ENCODE measurements around the gene BASP1. TPM values are rescaled to one million over a fixed set of nuclear protein-coding genes. Genes with fewer than 3 reads are reported as not detected.

BASP1 gene
- total and polyA plus RNA-seq, 10 of the 15 experiments (the other 5 are each of a cell fraction or from before 2014, with no cell fraction given), result 27.3 to 190 (median 102) TPM

GRCh38 chr5:17279487-17279886, 62.1 kb downstream of the BASP1 start:
- Histone ChIP-seq H3K4me3 (no peak overlapping the region), H2AFZ (ENCODE audit: control insufficient read depth, low read depth, low read length) (no peak overlapping the region), H3K79me2 (ENCODE audit: control insufficient read depth, insufficient read depth, low read length) (no peaks in the 10 kb centered on the region), H3K27me3 (replicated peaks in 1 of 2; ENCODE audit: control insufficient read depth in 2 of 2, insufficient read depth in 2 of 2, low read length in 1 of 2) (no peaks in the 10 kb centered on the region), H4K20me1 (ENCODE audit: control insufficient read depth, insufficient read depth) (no peaks in the 10 kb centered on the region), H3K9me3 (replicated peaks; ENCODE audit: control insufficient read depth, insufficient read depth, low read length) (no peaks in the 10 kb centered on the region; the same call in 2 of the 3 replicates), H3K4me2 (ENCODE audit: control insufficient read depth, insufficient read depth) (no peak overlapping the region), H3K9ac (ENCODE audit: control insufficient read depth, insufficient read depth, low read length) (no peak overlapping the region), H3K4me1 (ENCODE audit: control insufficient read depth, insufficient read depth, low read length) (peaks cover 33% of the 10 kb centered on the region), H3K27ac (ENCODE audit: control insufficient read depth, insufficient read depth) (no peak overlapping the region), H3K36me3 (ENCODE audit: control insufficient read depth in 2 of 2, insufficient read depth in 2 of 2, low read length in 1 of 2) (peaks cover 0 to 6% of the 10 kb centered on the region in 2 experiments; a peak in 3 of 4 replicates)
- no peak for DNase-seq (ENCODE audit: low read depth, low spot score)
- in situ Hi-C loops (cut with MboI), result no loop called here
- TF ChIP-seq MTA3 (IDR thresholded peaks at IDR 0.05; ENCODE audit: borderline replicate concordance, low read length) (0 out of 2 replicates have a peak, but pooled peaks have one; percentile 36), BHLHE40 (IDR thresholded peaks at IDR 0.05; ENCODE audit: borderline replicate concordance in 1 of 2, low read depth in 2 of 2, low read length in 1 of 2) (no peak)
- POLR2A ChIA-PET, result interaction anchor here (0.9 to 5.5 kb wide), 5 partner anchors 22 to 55 kb away, joined by 3 to 28 read pairs (median 6); no protein-coding TSS in a partner anchor
- RAD21 ChIA-PET (ENCODE audit: unreplicated experiment), result interaction anchor here (1.0 to 6.9 kb wide), 9 partner anchors 9 to 63 kb away, joined by 3 to 53 read pairs (median 10); partner anchors contain the start of gene BASP1
- WGBS (ENCODE audit: insufficient coverage, insufficient replicate concordance, low lambda C conversion rate, missing lambda C conversion rate), result 81% methylated on average over 2 of the region's 2 CpGs
- no peak for FAIRE-seq
- SMC1A ChIA-PET (ENCODE audit: uncharacterized antibody, unreplicated experiment), result interaction anchor here (0.6 to 5.0 kb wide), 21 partner anchors 8 to 89 kb away, joined by 3 to 27 read pairs (median 6); partner anchors contain the start of gene BASP1
- CTCF ChIA-PET, result interaction anchor here (0.8 to 1.8 kb wide), 4 partner anchors 37 to 63 kb away, joined by 3 to 4 read pairs (median 4); no protein-coding TSS in a partner anchor
- BruUV-seq (replicated peaks), result no TSS peak
- no peak for ATAC-seq
- intact Hi-C loops (cut with micrococcal nuclease; ENCODE audit: unreplicated experiment), result loop anchor here (2.0 kb wide), 1 partner anchor 61 kb away; no protein-coding TSS in a partner anchor

GRCh38 chr5:17282283-17283120, 65.1 kb downstream of the BASP1 start:
- in situ Hi-C loops (cut with MboI), result loop anchor here (5.0 kb wide), 2 partner anchors 35 to 60 kb away; no protein-coding TSS in a partner anchor
- peak overlapping the region; percentile 41 for H3K9ac ChIP-seq (ENCODE audit: control insufficient read depth, insufficient read depth, low read length)
- H3K4me3 ChIP-seq, result peak overlapping the region; percentile 55
- H3K79me2 ChIP-seq (ENCODE audit: control insufficient read depth, insufficient read depth, low read length), result no peaks in the 10 kb centered on the region
- no peaks in the 10 kb centered on the region; the same call in 2 of the 3 replicates for H3K9me3 ChIP-seq (replicated peaks; ENCODE audit: control insufficient read depth, insufficient read depth, low read length)
- SMC1A ChIA-PET (ENCODE audit: uncharacterized antibody, unreplicated experiment), result interaction anchor here (0.7 to 5.0 kb wide), 19 partner anchors 11 to 68 kb away, joined by 3 to 27 read pairs (median 4); partner anchors contain the start of gene BASP1
- peak overlapping the region; percentile 75 for H3K4me2 ChIP-seq (ENCODE audit: control insufficient read depth, insufficient read depth)
- RAD21 ChIA-PET (ENCODE audit: unreplicated experiment), result interaction anchor here (1.0 to 6.9 kb wide), 8 partner anchors 27 to 151 kb away, joined by 3 to 53 read pairs (median 9); partner anchors contain the start of gene BASP1
- no TSS peak for BruUV-seq (replicated peaks)
- no peaks in the 10 kb centered on the region for H4K20me1 ChIP-seq (ENCODE audit: control insufficient read depth, insufficient read depth)
- intact Hi-C loops (cut with micrococcal nuclease; ENCODE audit: unreplicated experiment), result loop anchor here (1.0 kb wide), 1 partner anchor 35 kb away; no protein-coding TSS in a partner anchor
- WGBS (ENCODE audit: insufficient coverage, insufficient replicate concordance, low lambda C conversion rate, missing lambda C conversion rate), result 3% methylated on average over 6 of the region's 6 CpGs
- H2AFZ ChIP-seq (ENCODE audit: control insufficient read depth, low read depth, low read length), result peak overlapping the region; percentile 24; the same call in 1 of the 2 replicates
- CTCF ChIA-PET, result interaction anchor here (0.6 to 2.0 kb wide), 7 partner anchors 10 to 172 kb away, joined by 3 to 7 read pairs (median 3); no protein-coding TSS in a partner anchor
- peak; percentile 95 for ATAC-seq
- no peaks in the 10 kb centered on the region for H3K36me3 ChIP-seq (ENCODE audit: control insufficient read depth in 2 of 2, insufficient read depth in 2 of 2, low read length in 1 of 2)
- FAIRE-seq, result peak; percentile 90
- H3K27ac ChIP-seq (ENCODE audit: control insufficient read depth, insufficient read depth), result peak overlapping the region; percentile 71
- H3K27me3 ChIP-seq (replicated peaks in 1 of 2; ENCODE audit: control insufficient read depth in 2 of 2, insufficient read depth in 2 of 2, low read length in 1 of 2), result no peaks in the 10 kb centered on the region
- peaks cover 18% of the 10 kb centered on the region for H3K4me1 ChIP-seq (ENCODE audit: control insufficient read depth, insufficient read depth, low read length)
- POLR2A ChIA-PET, result interaction anchor here (0.7 to 5.5 kb wide), 6 partner anchors 13 to 64 kb away, joined by 3 to 28 read pairs (median 4); no protein-coding TSS in a partner anchor
- peak; percentile 91 for DNase-seq (ENCODE audit: low read depth, low spot score)
- TF ChIP-seq NFYB (IDR thresholded peaks at IDR 0.05; ENCODE audit: insufficient read depth, low read depth, low read length) (no peak), ZNF687 (IDR thresholded peaks at IDR 0.05) (peak; percentile 57; the same call in 1 of the 2 replicates), CBX5 (IDR thresholded peaks at IDR 0.05; ENCODE audit: low read depth) (peak; percentile 88), SP1 (IDR thresholded peaks at IDR 0.05; ENCODE audit: low read depth, low read length) (peak; percentile 81), NR2C2 (IDR thresholded peaks at IDR 0.05; ENCODE audit: borderline replicate concordance, control insufficient read depth, insufficient read length, low read depth) (no peak), CHD1 (IDR thresholded peaks at IDR 0.05; ENCODE audit: low read depth, low read length) (no peak)
